Right cardiac atrium (tissue), 5 donors: ENCODE results near the gene INPP5D. TPM values are rescaled to one million over a fixed set of nuclear protein-coding genes. Genes with fewer than 3 reads are reported as not detected.
"Not testable (repeated sequence)": the region's sequence is repeated elsewhere in the genome, so short reads cannot be mapped to it uniquely, and the experiment has no call there.

ENCODE experiments used
- ATAC-seq, 2 donors: fragments of 200-7000 bp; cut with Tn5 transposase; one replicate each; pipeline versions ENCODE4 v1.8.0 to v1.9.1; 2020; ENCODE audit warnings: moderate library complexity in 2 of 2, mild to moderate bottlenecking in 1 of 2
- DNase-seq, 3 donors: peaks; one replicate each; pipeline ENCODE4 v3.0.0-alpha.2; 2020
- H3K27ac ChIP-seq: one replicate; pipeline ENCODE4 v1.5.1; 2013; ENCODE audit warnings: mild to moderate bottlenecking, low read length, control low read depth, moderate library complexity
- H3K27me3 ChIP-seq: one replicate; pipeline ENCODE4 v1.6.1; 2013; ENCODE audit not compliant: control insufficient read depth, insufficient read depth
- H3K4me1 ChIP-seq: one replicate; pipeline ENCODE4 v1.6.1; 2013; ENCODE audit warnings: low read length; ENCODE audit not compliant: control insufficient read depth, insufficient read depth
- H3K4me3 ChIP-seq: one replicate; pipeline ENCODE4 v1.5.1; 2013; ENCODE audit warnings: low read length, control low read depth
- H3K9me3 ChIP-seq: one replicate; pipeline ENCODE4 v1.6.1; 2013; ENCODE audit warnings: low read length; ENCODE audit not compliant: control insufficient read depth
- WGBS: extraction: QIAGEN DNeasy Blood & Tissue Kit; methylation state at CpG from one replicate; pipeline ENCODE4 v1.1.7; 2013; 5-methylcytosine and 5-hydroxymethylcytosine counted together
- intact Hi-C, 4 donors: fragments of 100-400 bp; cut with DNase I; formaldehyde crosslinking; loops; one replicate each; pipeline versions ENCODE4 v1.11.0 to v1.14.0; 2022 to 2023
- long read RNA-seq, 4 donors: library from polyadenylated mRNA; unstranded; transcript quantifications; one replicate each; pipeline ENCODE4 v2.0.0, GENCODE V29; 2020 to 2021
- polyA plus RNA-seq: library from polyadenylated mRNA; stranded (reverse); fragments of 200-250 nt; gene quantifications from one replicate; pipeline ENCODE4 v1.2.3, GENCODE V29; 2013
- total RNA-seq, 4 donors: library from RNA; stranded (reverse); fragmentation: NEBNext Ultra II Directional; extraction: Animal tissue kit (Norgen Biotek cat#: 25700); gene quantifications; one replicate each; pipeline ENCODE4 v1.2.1, GENCODE V29; 2021
- donor health status: healthy with polysubstance abuse.
- donor health status: DM: no; HTN: yes; CAD: no.
- donor health status: DM: no; HTN: no; CAD: no.
- donor health status: DM: no; HTN: yes; CAD: no; lungs with severe emphysema.
- donor health status: DM: yes; HTN: yes; CAD: no.

Gene INPP5D
- total RNA-seq (1 to 10 TPM; 5.0 to 7.8 (median 7.1) TPM), polyA plus RNA-seq (3.6 TPM)
- long read RNA-seq, donor 1, full-length matches to known transcripts = 1 of 7 reads
- long read RNA-seq, donor 1, partial matches to known transcripts = 6 of 7 reads
- long read RNA-seq, donor 1, other reads (novel, unspliced or antisense) = 0 of 7 reads
- long read RNA-seq, donor 2, partial matches to known transcripts = 1 of 1 reads
- long read RNA-seq, donor 2, other reads (novel, unspliced or antisense) = 0 of 1 reads
- long read RNA-seq, donor 3, full-length matches to known transcripts = 3 of 11 reads
- long read RNA-seq, donor 3, partial matches to known transcripts = 7 of 11 reads
- long read RNA-seq, donor 3, other reads (novel, unspliced or antisense) = 1 of 11 reads
- long read RNA-seq, donor 4, partial matches to known transcripts = 5 of 8 reads
- long read RNA-seq, donor 4, other reads (novel, unspliced or antisense) = 3 of 8 reads

DNA sequence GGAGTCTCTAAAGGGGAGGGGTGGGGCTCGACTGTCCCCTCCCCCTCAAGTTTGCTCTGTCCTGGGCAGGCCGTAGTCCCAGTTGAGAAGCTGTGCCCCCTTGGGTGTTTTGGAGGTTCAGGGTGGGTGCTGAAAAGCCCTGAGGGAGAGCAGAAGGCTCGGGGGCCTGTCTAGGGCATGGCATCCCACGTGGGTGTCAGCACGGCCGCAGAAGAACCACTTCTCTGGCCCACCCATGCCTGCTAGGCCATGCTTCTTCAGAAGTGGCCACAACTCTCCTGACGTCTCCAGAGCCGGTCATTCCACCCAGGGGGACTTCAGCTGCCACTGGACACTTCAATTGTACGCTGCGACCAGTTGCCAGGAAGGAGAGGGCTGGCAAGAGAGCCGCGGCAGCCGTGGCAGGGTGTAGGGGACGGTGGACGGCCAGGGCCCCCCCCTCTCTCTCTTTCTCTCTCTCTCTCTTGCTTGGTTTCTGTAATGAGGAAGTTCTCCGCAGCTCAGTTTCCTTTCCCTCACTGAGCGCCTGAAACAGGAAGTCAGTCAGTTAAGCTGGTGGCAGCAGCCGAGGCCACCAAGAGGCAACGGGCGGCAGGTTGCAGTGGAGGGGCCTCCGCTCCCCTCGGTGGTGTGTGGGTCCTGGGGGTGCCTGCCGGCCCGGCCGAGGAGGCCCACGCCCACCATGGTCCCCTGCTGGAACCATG, at the start of gene INPP5D:
TSS of gene INPP5D (plus strand) at position 546 of the 704 bp plus-strand sequence. CDS start at position 683, 137 bp downstream.
- Histone ChIP-seq H3K27me3 (no peaks in the 10 kb centered on the region), H3K4me3 (peak within 1 kb of the TSS; percentile 54), H3K27ac (peak within 1 kb of the TSS; percentile 89), H3K4me1 (peaks cover 4% of the 10 kb centered on the region), H3K9me3 (no peaks in the 10 kb centered on the region)
- WGBS = 45% methylated on average over 26 of the region's 26 CpGs
- peak; percentile 45 to 78 (median 70) for DNase-seq
- ATAC-seq = peak; percentile 59 to 64
- intact Hi-C loops = loop anchor here in 1 of 4 donors (10.0 kb wide), 1 partner anchor 205 kb away; no protein-coding TSS in a partner anchor

- Histone ChIP-seq H3K4me3 (no peak overlapping the region), H3K27ac (no peak overlapping the region), H3K4me1 (no peaks in the 10 kb centered on the region), H3K9me3 (no peaks in the 10 kb centered on the region), H3K27me3 (no peaks in the 10 kb centered on the region)
- 88% methylated on average over 9 of the region's 9 CpGs for WGBS
- ATAC-seq = no peak
- intact Hi-C loops = no loop called here
- DNase-seq = no peak
Measured at GRCh38 chr2:233010569-233011267, 49.4 kb upstream of the INPP5D start.

DNA sequence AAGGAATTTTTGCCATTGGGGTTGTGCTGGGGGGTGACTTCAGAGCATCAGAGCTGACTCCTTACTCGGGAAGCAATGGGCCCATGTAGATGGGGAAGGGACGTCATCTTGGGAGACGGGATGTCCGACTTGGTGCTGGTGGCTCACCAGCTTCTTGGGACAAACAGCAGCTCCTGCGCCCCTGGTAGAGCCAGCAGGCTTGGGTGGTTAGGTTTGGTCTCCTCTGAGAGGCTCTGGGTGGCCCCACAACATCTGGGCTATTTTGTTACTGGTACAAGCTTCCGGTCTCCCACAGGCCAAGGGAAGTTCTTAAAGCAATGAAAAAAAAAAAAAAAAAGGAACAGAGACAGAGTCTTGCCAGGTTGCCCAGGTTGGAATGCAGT, 48.9 kb upstream of the INPP5D start:
- Histone ChIP-seq H3K4me3 (no peak overlapping the region), H3K9me3 (no peaks in the 10 kb centered on the region), H3K4me1 (no peaks in the 10 kb centered on the region), H3K27me3 (no peaks in the 10 kb centered on the region), H3K27ac (no peak overlapping the region)
- no peak for ATAC-seq
- intact Hi-C loops = no loop called here
- no peak for DNase-seq
- 93% methylated on average over 6 of the region's 6 CpGs for WGBS

DNA sequence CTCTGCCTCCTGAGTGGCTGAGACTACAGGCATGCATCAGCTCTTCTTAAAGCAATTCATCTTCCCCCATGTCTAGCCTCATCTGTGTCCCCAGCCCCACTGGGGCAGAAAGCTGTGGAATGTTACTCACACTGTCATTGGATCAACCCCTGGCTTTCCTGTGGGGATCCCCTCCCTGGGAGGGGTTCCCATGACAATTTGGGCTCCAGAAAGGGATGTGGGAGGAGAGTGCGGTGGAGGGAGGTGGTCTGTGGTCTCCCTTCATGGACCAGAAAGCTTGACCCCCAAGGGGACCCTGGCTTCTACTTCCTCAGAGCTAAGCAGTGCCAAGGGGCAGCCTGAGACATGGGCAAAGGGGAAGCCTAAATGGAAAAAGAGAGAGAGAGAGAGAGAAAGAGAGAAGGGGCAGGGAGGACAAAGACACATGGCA, 48.4 kb upstream of the INPP5D start:
- DNase-seq (no peak), ATAC-seq (no peak)
- intact Hi-C loops = no loop called here
- Histone ChIP-seq H3K9me3 (no peaks in the 10 kb centered on the region), H3K4me3 (no peak overlapping the region), H3K27me3 (no peaks in the 10 kb centered on the region), H3K27ac (no peak overlapping the region), H3K4me1 (no peaks in the 10 kb centered on the region)
- WGBS = 82% methylated on average over 1 of the region's 1 CpG

- intact Hi-C loops = no loop called here
- peak; percentile 58 to 61 for ATAC-seq
- DNase-seq = no peak
- Histone ChIP-seq H3K27me3 (no peaks in the 10 kb centered on the region), H3K4me1 (no peaks in the 10 kb centered on the region), H3K27ac (no peak overlapping the region), H3K9me3 (no peaks in the 10 kb centered on the region), H3K4me3 (no peak overlapping the region)
- 57% methylated on average over 12 of the region's 12 CpGs for WGBS
Measured at GRCh38 chr2:233012301-233012971, 47.7 kb upstream of the INPP5D start.

GRCh38 chr2:233013027-233013461, 47.1 kb upstream of the INPP5D start, which contains the start of gene NGEF:
Gene NGEF (minus strand): TSS chr2:233013256. CDS start chr2:232974890, 38,366 bp downstream.
- H3K9me3 ChIP-seq = no peaks in the 10 kb centered on the region
- H3K4me3 ChIP-seq = no peak within 1 kb of the TSS
- peak in 1 of 2 donors; percentile 30 for ATAC-seq
- H3K27me3 ChIP-seq = no peaks in the 10 kb centered on the region
- 89% methylated on average over 12 of the region's 12 CpGs for WGBS
- no peak for DNase-seq
- H3K4me1 ChIP-seq = no peaks in the 10 kb centered on the region
- no peak within 1 kb of the TSS for H3K27ac ChIP-seq
- intact Hi-C loops = no loop called here

- ATAC-seq (no peak), DNase-seq (no peak)
- 85% methylated on average over 1 of the region's 1 CpG for WGBS
- H3K4me1 ChIP-seq = no peaks in the 10 kb centered on the region
- H3K27ac ChIP-seq = no peak overlapping the region
- H3K4me3 ChIP-seq = no peak overlapping the region
- H3K27me3 ChIP-seq = no peaks in the 10 kb centered on the region
- intact Hi-C loops = no loop called here
- no peaks in the 10 kb centered on the region for H3K9me3 ChIP-seq
Measured at GRCh38 chr2:233013650-233014049, 46.5 kb upstream of the INPP5D start.

- Histone ChIP-seq H3K4me3 (no peak overlapping the region), H3K4me1 (no peaks in the 10 kb centered on the region), H3K27ac (no peak overlapping the region), H3K9me3 (no peaks in the 10 kb centered on the region), H3K27me3 (no peaks in the 10 kb centered on the region)
- WGBS = 90% methylated on average over 1 of the region's 1 CpG
- DNase-seq = no peak
- ATAC-seq = no peak
- intact Hi-C loops = no loop called here
Measured at GRCh38 chr2:233015019-233015645, 45.0 kb upstream of the INPP5D start.

- H3K4me1 ChIP-seq = no peaks in the 10 kb centered on the region
- no peaks in the 10 kb centered on the region for H3K27me3 ChIP-seq
- 96% methylated on average over 1 of the region's 1 CpG for WGBS
- no peaks in the 10 kb centered on the region for H3K9me3 ChIP-seq
- ATAC-seq (no peak), DNase-seq (no peak)
- intact Hi-C loops = no loop called here
- H3K27ac ChIP-seq = no peak overlapping the region
- no peak overlapping the region for H3K4me3 ChIP-seq
Measured at GRCh38 chr2:233017947-233018346, 42.2 kb upstream of the INPP5D start.

- H3K9me3 ChIP-seq, H3K27ac ChIP-seq, ATAC-seq, H3K27me3 ChIP-seq, H3K4me3 ChIP-seq, H3K4me1 ChIP-seq, DNase-seq, intact Hi-C loops: not testable (repeated sequence)
- WGBS = 92% methylated on average over 4 of the region's 4 CpGs
Measured at GRCh38 chr2:233019610-233020009, 40.5 kb upstream of the INPP5D start.
